Stimulated activated CD4-positive, alpha-beta T cell treated with anti-CD3 and anti-CD28 coated beads, TNF-alpha, amount 100 ng/mL, for 48 hours (primary cell): ENCODE results near the gene TMEM94.

Experiments used
- DNase-seq, 3 donors: peaks; one replicate each; pipeline ENCODE4 v3.0.0-alpha.2; 2020; ENCODE audit warnings: low read depth in 3 of 3

TMEM94 gene

GRCh38 chr17:75496005-75496404 is 39.6 kb downstream of the TMEM94 start:
- DNase-seq = no peak

GRCh38 chr17:75498039-75498725 is 41.7 kb downstream of the TMEM94 start:
- DNase-seq = no peak

DNA sequence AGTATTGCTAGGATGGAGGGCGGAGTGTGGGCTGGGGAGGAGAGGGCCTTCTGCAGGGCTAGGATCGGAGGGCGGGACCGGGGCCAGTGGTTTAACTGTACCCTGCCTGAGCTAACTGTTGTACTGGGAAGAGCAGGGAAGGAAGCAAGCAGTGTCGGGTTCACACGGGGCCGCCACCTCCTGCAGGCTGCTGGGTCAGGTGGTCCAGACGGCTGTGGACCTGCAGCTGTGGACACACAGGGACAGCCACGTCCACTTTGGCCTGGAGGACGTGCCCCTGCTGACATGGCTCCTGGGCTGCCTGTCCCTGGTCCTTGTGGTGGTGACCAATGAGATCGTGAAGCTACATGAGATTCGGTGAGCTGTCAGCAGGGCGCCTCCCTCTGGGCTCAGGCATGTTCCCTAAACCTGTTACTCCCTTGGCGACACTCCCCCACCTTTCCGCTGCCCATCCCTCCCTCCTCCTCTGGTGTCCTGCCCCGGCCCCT is 42.3 kb downstream of the TMEM94 start:
- no peak for DNase-seq

DNA sequence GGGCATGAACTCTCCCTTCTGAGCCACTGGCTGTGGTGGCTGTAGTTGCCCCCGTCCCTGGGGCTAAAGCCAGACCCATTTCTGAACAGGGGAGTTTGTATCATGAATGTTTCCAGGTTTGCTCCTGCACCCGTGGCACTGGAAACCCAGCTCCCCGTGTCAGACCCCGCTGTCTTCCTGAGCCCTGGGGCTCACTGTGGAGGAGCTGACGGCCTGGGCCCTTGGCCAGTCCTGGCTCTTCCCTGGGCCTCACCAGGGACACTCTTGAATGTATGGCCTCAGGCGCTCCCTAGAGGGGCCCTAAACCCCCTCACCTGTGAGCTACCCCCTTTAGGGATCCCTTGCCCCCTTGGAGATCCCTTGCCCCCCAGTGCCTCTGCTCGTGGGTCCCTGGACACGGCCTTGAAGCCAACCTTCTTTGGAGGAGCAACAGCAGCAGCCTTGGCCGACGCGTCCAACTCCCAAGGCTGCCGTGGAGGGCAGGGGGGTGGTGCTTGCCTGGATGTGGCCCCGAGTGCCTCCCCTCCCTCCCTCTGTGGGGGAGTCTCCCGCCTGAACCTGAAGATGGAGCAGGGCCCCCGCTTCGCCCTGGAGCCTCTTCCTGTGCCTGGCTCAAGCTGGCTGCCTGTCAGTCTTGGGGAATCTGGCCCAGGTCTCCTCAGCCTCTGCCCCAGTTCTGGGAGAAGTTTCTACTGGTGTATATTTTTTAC is 43.0 kb downstream of the TMEM94 start:
- no peak for DNase-seq

DNA sequence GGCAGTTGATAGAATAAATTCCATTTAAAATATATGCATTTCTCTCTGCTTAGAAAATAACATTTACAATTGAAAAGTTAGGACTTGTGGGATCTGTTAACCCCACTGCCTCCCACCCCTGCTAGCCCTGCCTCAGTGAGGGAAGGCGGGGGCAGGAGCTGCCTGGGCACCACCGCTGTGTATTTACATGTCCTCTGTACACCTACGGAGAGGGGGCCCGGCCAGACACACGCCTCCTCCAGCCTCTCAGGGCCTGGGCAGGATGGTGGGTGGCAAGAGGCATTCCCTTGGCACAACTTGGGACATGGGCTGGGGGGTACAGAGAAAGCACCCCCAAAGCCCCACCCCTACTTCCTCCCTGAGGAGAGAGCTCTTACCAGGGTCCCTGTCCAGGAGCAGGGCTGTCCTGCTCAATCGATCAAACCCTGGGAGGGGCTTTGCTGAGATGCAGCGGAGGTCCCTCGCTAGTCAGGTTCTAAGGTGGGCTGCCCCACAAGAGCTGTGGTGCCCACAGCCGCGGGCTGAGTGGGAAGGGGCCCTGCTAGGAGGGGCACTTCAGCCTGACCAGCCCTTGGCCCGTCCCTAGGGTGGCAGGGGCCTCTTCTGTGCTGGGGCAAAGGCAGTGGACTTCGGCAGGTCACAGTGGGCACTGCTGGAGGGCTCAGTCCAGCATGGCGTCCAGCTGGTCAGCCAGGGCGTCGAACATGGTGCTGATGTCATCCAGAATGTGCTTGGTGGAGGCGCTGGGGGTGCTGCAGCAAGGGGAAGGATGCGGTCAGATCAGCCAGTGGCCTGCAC is 44.2 kb downstream of the TMEM94 start:
- no peak for DNase-seq

DNA sequence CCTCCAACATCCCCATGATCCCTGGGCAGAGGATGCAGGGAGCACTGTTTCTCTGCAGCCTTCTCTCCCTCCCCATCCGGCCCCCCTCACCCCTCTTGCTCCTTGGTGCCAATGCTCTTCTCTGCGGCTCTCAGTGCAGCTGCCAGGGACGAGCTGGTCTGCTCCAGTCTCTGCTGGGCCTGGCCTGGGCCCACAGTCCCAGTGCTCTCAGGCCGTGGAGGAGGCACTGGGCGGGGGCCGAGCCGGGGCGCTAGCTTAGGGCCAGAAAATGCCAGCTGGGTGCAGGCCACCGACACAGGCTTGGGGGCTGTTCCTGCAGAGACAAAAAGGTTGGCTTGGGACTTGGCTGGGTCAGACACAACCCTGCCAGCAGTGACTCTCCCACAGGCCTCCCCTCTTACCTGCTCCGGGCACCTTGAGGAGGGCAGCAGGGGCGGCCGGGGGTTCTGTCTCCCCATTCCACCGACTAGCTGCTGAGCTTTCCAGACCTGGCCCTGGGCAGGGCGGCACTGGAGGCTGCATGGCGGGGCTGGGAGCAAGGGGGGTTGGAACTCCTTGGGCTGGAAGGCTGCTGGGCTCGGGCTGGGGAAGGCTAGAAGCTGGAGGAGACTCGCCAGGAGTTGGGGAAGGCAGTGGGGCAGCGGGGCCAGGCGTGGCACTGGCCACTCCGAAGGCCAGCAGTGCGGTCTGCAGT is 45.1 kb downstream of the TMEM94 start:
- DNase-seq = no peak

DNA sequence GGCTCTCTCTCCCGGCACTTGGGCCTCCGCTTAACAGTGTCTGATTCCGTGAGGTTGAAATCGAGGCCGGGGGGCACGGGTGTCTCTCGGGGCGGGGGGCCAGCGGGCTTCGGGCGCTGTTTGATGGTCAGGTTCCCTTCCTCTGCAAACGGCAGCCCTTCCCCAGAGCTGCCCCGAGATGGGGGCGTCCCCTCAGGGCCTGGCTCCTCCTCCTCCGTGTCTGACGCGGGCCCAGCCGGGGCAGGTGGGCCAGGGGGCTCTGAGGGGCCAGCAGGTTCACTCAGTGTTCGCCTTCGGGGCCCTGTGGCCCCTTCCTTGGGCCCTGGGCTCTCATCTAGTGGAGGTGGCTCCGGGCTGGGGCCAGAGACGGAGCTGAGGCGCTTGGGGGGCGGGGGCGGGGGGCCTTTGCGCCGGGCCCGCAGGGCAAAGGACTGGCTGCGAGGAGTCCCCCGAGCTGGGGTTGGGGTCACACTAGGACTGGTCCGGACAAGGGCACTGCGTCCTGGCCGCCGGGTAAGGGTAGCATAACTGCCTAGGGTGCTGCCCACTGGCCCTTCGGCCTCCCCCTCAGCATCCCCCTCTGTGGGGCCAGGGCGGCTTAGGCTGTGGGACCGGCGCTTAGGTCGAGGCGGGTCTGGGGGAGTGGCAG is 45.8 kb downstream of the TMEM94 start:
- no peak for DNase-seq

DNA sequence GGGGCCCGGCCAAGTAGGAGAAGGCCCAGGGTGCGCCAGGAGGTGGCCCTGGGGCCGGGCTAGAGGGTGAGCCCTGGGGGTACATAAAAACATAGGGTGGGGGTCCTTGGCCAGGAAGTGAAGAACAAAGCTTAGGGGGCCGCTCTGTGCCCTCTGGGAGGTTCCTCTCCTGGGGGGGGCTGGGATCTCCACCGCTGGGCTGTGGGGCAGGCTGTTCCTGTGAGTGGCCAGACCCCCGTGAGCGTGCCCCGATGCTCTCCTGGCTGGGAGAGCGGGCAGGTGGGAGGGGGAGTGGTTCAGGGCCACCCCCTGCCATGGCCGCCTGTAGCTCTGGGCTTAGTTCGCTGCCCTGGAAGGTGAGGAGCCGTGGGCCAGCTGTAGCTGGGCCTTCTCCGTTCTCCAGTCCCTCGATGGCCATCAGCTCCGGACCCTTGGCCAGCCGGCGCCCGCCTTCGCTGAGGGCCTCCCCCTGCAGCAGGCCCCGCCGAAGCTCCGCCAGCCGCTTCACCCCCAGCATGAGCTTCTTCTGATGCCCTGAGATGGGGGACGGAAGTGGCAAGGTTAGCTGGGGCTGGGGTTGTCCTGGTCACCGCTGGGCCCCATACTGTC is 46.4 kb downstream of the TMEM94 start:
- DNase-seq = no peak

GRCh38 chr17:75503337-75503950 is 47.0 kb downstream of the TMEM94 start:
- no peak for DNase-seq

DNA sequence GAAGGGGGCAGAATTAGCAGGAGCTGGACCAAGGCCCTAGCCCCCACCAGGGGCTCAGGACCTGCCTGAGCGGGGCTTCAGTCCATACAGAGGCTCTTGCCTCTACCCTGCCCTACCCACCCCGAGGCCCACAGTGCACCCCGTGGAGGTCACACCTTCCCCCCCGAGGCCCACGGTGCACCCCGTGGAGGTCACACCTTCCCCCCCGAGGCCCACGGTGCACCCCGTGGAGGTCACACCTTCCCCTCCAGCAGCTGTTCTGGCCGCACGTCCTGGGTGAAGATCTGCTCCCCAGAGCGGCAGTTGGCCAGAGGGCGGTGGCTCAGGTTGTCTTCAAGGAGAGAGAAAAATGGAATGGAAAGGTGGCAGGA is 47.5 kb downstream of the TMEM94 start:
- DNase-seq = no peak

DNA sequence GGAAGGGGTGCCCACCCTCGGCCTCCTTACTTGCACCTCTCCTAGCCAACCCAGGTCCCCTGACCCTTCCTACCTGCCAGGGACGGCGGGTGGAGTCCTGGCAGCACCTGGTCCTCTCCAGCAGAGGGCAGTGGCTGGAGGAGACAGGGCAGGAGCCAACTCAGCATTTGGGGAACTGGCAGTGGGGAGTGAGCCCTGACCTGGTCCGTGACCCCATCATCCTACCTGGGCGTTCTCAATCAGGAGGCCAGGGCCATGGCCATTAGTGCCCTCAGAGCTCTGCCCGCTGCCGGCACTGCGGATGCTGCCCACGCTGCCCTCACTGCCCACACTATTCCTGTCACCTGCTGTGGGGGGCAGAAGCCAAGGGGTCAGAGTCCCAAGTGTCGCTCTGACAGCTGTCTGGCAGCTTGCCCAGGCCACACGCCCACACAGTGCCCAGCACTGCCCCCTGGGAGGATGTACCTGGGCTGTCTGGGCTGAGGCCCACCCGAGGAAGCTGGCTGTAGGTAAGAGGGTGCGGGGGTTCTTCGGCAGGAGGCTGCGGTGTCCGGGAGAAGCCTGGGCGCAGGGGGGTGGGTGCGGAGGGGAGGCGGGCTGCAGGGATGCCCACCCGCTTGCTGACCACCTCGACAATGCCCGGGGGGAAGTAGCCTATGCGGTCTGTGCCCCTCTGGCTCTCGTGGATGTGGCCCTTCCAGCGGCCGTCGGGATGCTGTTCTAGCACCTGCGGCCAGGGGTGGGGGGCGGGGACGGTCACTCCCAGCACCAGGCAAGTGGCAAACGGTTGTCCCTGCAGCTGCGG is 48.1 kb downstream of the TMEM94 start:
- DNase-seq = no peak

DNA sequence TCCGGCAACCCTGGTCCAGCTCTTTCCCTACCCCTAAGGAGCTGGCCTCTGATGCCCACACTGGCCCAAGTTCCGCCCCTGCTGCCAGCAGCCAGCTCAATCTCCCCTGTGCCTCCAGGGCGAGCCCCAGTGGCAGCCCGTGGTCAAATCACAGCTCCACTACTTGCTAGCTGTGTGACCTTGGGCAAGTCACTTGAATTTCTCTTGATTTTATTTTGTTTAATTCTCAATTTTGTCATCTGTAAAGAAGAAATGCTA is 48.6 kb downstream of the TMEM94 start:
- no peak for DNase-seq

DNA sequence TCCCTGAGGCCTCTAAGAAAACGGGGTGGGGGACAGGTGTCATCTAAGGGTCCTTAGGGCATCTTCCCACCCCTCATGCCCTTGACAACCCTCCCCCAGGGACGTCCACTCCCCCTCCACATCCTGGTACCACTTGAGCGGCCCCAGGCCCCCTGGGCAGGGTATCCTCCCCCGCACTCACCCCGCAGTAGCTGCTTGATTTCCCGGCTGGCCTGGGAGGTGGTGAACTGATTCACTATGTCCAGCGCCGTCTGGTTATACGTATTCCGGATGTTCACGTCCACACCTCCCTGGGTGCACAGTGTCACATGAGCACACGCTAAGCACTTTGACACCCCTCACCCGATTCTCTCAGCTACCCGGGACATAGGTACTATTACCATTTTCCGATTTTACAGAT is 49.2 kb downstream of the TMEM94 start:
- DNase-seq = no peak

DNA sequence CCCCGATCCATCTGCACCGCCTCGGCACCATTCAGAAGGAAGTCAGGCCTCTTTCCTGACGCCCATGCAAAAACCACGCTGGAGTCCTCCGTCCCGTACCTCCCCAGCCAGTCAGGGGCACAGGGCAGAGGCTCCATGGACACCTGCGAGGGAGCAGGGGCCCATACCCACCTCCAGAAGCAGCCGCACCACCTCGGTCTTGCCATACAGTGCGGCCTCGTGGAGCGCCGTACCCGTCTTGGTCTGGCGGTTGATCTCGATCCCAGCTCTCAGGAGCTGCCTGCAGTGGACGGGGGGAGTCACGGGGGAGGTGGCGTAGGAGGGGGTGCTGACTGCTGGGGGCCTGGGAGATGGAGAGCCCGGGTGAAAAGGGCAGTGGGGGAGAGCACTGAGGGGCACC is 49.7 kb downstream of the TMEM94 start:
- DNase-seq = no peak

DNA sequence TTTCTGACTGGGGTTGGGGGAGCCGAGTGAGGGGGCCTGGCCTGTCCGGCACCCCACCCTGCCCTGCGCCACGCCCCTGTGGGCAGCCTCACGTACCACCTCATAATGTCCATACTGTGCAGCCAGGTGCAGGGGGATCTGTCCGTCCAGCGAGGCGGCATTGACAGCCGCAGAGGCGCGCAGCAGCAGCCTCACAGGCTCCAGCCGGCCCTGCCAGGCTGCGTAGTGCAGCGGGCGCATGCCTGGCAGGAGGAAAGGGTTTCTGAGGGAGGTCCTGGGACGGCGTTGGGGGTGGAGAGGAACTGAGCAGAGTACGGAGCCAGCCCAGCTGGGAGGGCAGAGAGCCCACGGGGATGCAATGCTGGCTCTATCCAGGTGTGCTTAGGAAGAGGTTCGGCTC is 50.5 kb downstream of the TMEM94 start:
- DNase-seq = no peak

GRCh38 chr17:75507733-75508719 is 51.6 kb downstream of the TMEM94 start:
- DNase-seq = no peak

GRCh38 chr17:75508931-75509361 is 52.5 kb downstream of the TMEM94 start:
- DNase-seq = no peak

GRCh38 chr17:75509528-75510258 is 53.3 kb downstream of the TMEM94 start:
- no peak for DNase-seq
